HCT116 (cell line): ENCODE measurements around the gene SPTBN1. TPM values are rescaled to one million over a fixed set of nuclear protein-coding genes. Genes with fewer than 3 reads are reported as not detected.

Source experiments
- ATAC-seq: fragments of 200-7000 bp; cut with Tn5 transposase; 2 replicates; pipeline ENCODE4 v1.9.1; 2020; ENCODE audit warnings: mild to moderate bottlenecking, moderate library complexity
- BruUV-seq: library from RNA; stranded (reverse); fragments of 400-500 nt; replicated peaks from 2 replicates; lab custom pipeline; 2021; lab: Mats Ljungman, UMichigan
- CTCF ChIA-PET: fragments of 300-600 bp; sonication (Branson Sonifier 250); formaldehyde crosslinking; loops from one replicate; lab custom pipeline; 2021; ENCODE audit warnings: antibody characterized with exemption; lab: Charles Lee
- POLR2A ChIA-PET: fragments of 300-600, 350-600 bp; sonication (Branson Sonifier 250); formaldehyde crosslinking; loops from one replicate; lab custom pipeline; 2021; ENCODE audit warnings: antibody characterized with exemption; lab: Charles Lee
- RAD21 ChIA-PET, 2 experiments: fragments of 300-600 bp; sonication (Branson Sonifier 250); formaldehyde crosslinking; loops; one replicate each; lab custom pipeline; 2023; ENCODE audit warnings: low total read pairs in 2 of 2; ENCODE audit not compliant: uncharacterized antibody in 2 of 2, unreplicated experiment in 2 of 2, low non-redundant PET in 1 of 2; lab: Charles Lee
- DNase-seq: peaks from one replicate; pipeline ENCODE4 v3.0.0-alpha.2; 2010; ENCODE audit warnings: low read depth, low spot score
- H2AFZ ChIP-seq: fragments of 200-600 bp; shearing (Covaris generic), sonication (generic); 2 replicates; pipeline ENCODE4 v1.6.1; 2017; ENCODE audit warnings: low read depth, mixed run types, mixed read lengths, antibody characterized with exemption, low read length; ENCODE audit not compliant: poor library complexity, severe bottlenecking
- H3K27ac ChIP-seq: 2 replicates; pipeline ENCODE4 v1.5.1; 2012; ENCODE audit warnings: low read depth, low read length
- H3K27me3 ChIP-seq: fragments of 200-600 bp; sonication (generic); 2 replicates; pipeline ENCODE4 v1.6.1; 2016; ENCODE audit warnings: mixed run types, low read length, mixed read lengths; ENCODE audit not compliant: insufficient read depth
- H3K36me3 ChIP-seq, 2 experiments: fragments of 200-500 bp in 1 of 2; fragments of 200-600 bp in 1 of 2; sonication (Bioruptor generic) in 1 of 2; sonication (generic) in 1 of 2; 2 replicates each; pipeline versions ENCODE4 v1.5.1 to v1.6.1; 2014 to 2016; ENCODE audit warnings: low read length in 2 of 2, inconsistent platforms in 1 of 2, mixed read lengths in 1 of 2, mixed run types in 1 of 2; ENCODE audit not compliant: insufficient read depth in 2 of 2, control insufficient read depth in 1 of 2
- H3K4me1 ChIP-seq, 2 experiments: fragments of 200-600 bp in 1 of 2; sonication (generic) in 1 of 2; 2 replicates each; pipeline versions ENCODE4 v1.5.1 to v1.6.1; 2012 to 2017; ENCODE audit warnings: low read length in 2 of 2, inconsistent platforms in 1 of 2, mild to moderate bottlenecking in 1 of 2, mixed read lengths in 1 of 2, mixed run types in 1 of 2, moderate library complexity in 1 of 2; ENCODE audit not compliant: insufficient read depth in 2 of 2, control insufficient read depth in 1 of 2
- H3K4me2 ChIP-seq: fragments of 200-600 bp; sonication (generic); 2 replicates; pipeline ENCODE4 v1.6.1; 2017; ENCODE audit warnings: mixed run types, low read length, mixed read lengths
- H3K4me3 ChIP-seq, 2 experiments: fragments of 200-600 bp in 1 of 2; sonication (generic) in 1 of 2; replicated peaks in 1 of 2; 2 replicates each; pipeline ENCODE4 v1.5.1; 2011 to 2016; ENCODE audit warnings: low read length in 2 of 2, control low read depth in 1 of 2, low read depth in 1 of 2, mild to moderate bottlenecking in 1 of 2, mixed read lengths in 1 of 2, mixed run types in 1 of 2
- H3K79me2 ChIP-seq: fragments of 200-600 bp; sonication (generic); 2 replicates; pipeline ENCODE4 v1.6.1; 2017; ENCODE audit warnings: mild to moderate bottlenecking, mixed run types, low read length, moderate library complexity, mixed read lengths; ENCODE audit not compliant: insufficient read depth
- H3K9ac ChIP-seq: fragments of 200-600 bp; sonication (generic); 2 replicates; pipeline ENCODE4 v1.6.1; 2016; ENCODE audit warnings: low read length, mixed read lengths
- H3K9me2 ChIP-seq: fragments of 200-600 bp; sonication (generic), shearing (Covaris generic); 2 replicates; pipeline ENCODE4 v1.6.1; 2017; ENCODE audit warnings: mixed run types, mild to moderate bottlenecking, moderate library complexity; ENCODE audit not compliant: insufficient read depth
- H3K9me3 ChIP-seq, 2 experiments: fragments of 200-500 bp in 1 of 2; fragments of 200-600 bp in 1 of 2; sonication (Bioruptor generic) in 1 of 2; sonication (generic) in 1 of 2; 2 replicates each; pipeline ENCODE4 v1.6.1; 2014 to 2017; ENCODE audit warnings: low read length in 2 of 2, mixed read lengths in 2 of 2, inconsistent platforms in 1 of 2, low read depth in 1 of 2, mild to moderate bottlenecking in 1 of 2, mixed run types in 1 of 2, moderate library complexity in 1 of 2; ENCODE audit not compliant: control insufficient read depth in 1 of 2, insufficient read depth in 1 of 2
- H4K20me1 ChIP-seq: fragments of 200-600 bp; sonication (generic), shearing (Covaris generic); 2 replicates; pipeline ENCODE4 v1.6.1; 2017; ENCODE audit warnings: mixed run types, mild to moderate bottlenecking, moderate library complexity; ENCODE audit not compliant: insufficient read depth
- ATF3 ChIP-seq: IDR thresholded peaks from 2 replicates; pipeline ENCODE4 v1.6.1; 2012
- CBX3 ChIP-seq: IDR thresholded peaks from 2 replicates; pipeline ENCODE4 v1.6.1; 2012; ENCODE audit warnings: low read depth
- CEBPB ChIP-seq: IDR thresholded peaks from 2 replicates; pipeline ENCODE4 v1.6.1; 2012; ENCODE audit warnings: low read depth
- CTCF ChIP-seq, 3 experiments: fragments of 200-600 bp in 1 of 3; sonication (generic) in 1 of 3; IDR thresholded peaks in 2 of 3; conservative IDR thresholded peaks in 1 of 3; 2 replicates each; pipeline ENCODE4 v1.5.1; 2012 to 2017; ENCODE audit warnings: low read depth in 2 of 3, low read length in 2 of 3, antibody characterized with exemption in 1 of 3, borderline replicate concordance in 1 of 3, control low read depth in 1 of 3, mild to moderate bottlenecking in 1 of 3, mixed read lengths in 1 of 3, mixed run types in 1 of 3, moderate library complexity in 1 of 3; ENCODE audit not compliant: insufficient read depth in 1 of 3
- EGR1 ChIP-seq: IDR thresholded peaks from 2 replicates; pipeline ENCODE4 v1.6.1; 2012; ENCODE audit warnings: low read depth
- ELF1 ChIP-seq: IDR thresholded peaks from 2 replicates; pipeline ENCODE4 v1.6.1; 2012; ENCODE audit warnings: low read depth, borderline replicate concordance
- EZH2phosphoT487 ChIP-seq: fragments of 200-600 bp; IDR thresholded peaks from 2 replicates; pipeline ENCODE4 v1.6.1; 2018; ENCODE audit warnings: antibody characterized with exemption, borderline replicate concordance
- FOSL1 ChIP-seq: IDR thresholded peaks from 2 replicates; pipeline ENCODE4 v1.6.1; 2012; ENCODE audit warnings: low read depth
- JUND ChIP-seq: IDR thresholded peaks from 2 replicates; pipeline ENCODE4 v1.6.1; 2012
- MAX ChIP-seq: IDR thresholded peaks from 2 replicates; pipeline ENCODE4 v1.6.1; 2012
- POLR2A ChIP-seq: IDR thresholded peaks from 2 replicates; pipeline ENCODE4 v1.7.0; 2011; ENCODE audit warnings: borderline replicate concordance; ENCODE audit not compliant: insufficient read depth, insufficient read length; ENCODE audit errors: extremely low read depth
- RAD21 ChIP-seq: IDR thresholded peaks from 2 replicates; pipeline ENCODE4 v1.6.1; 2012; ENCODE audit warnings: low read depth, mild to moderate bottlenecking
- REST ChIP-seq: IDR thresholded peaks from 2 replicates; pipeline ENCODE4 v1.6.1; 2012; ENCODE audit warnings: low read depth
- SIN3A ChIP-seq: IDR thresholded peaks from 2 replicates; pipeline ENCODE4 v1.6.1; 2012; ENCODE audit warnings: low read depth
- SP1 ChIP-seq: IDR thresholded peaks from 2 replicates; pipeline ENCODE4 v1.6.1; 2012; ENCODE audit warnings: low read depth
- SRF ChIP-seq: IDR thresholded peaks from 2 replicates; pipeline ENCODE4 v1.6.1; 2012; ENCODE audit warnings: low read depth
- TCF7L2 ChIP-seq: IDR thresholded peaks from 2 replicates; pipeline ENCODE4 v1.7.0; 2011; ENCODE audit warnings: borderline replicate concordance, inconsistent platforms; ENCODE audit not compliant: insufficient read depth, insufficient read length; ENCODE audit errors: extremely low read depth
- ZBTB33 ChIP-seq: IDR thresholded peaks from 2 replicates; pipeline ENCODE4 v1.6.1; 2011; ENCODE audit warnings: mild to moderate bottlenecking, low read length, moderate library complexity; ENCODE audit not compliant: insufficient replicate concordance; ENCODE audit errors: extremely low read depth
- ZFX ChIP-seq: fragments of 450-650 bp; IDR thresholded peaks from 2 replicates; pipeline ENCODE4 v1.6.1; 2017
- ZNF274 ChIP-seq: fragments of 200-500 bp; sonication (Bioruptor generic); IDR thresholded peaks from 2 replicates; pipeline ENCODE4 v1.6.1; 2014; ENCODE audit warnings: mild to moderate bottlenecking, low read depth, low read length, inconsistent platforms
- intact Hi-C: fragments of 100-400 bp; cut with micrococcal nuclease; formaldehyde crosslinking; loops from 2 replicates; pipeline ENCODE4 v1.10.0; 2022
- total RNA-seq: library from RNA; stranded (reverse); gene quantifications from one replicate; pipeline ENCODE4 v1.2.1, GENCODE V29; 2021; ENCODE audit not compliant: unreplicated experiment

SPTBN1 gene
- total RNA-seq, 1 experiment from 2014 or later: 84.4 TPM

GRCh38 chr2:54603796-54604195 is 147.7 kb downstream of the SPTBN1 start:
- Histone ChIP-seq H3K9ac (no peak overlapping the region), H3K9me2 (no peaks in the 10 kb centered on the region), H3K27me3 (no peaks in the 10 kb centered on the region), H3K4me3 (no peak overlapping the region), H3K27ac (no peak overlapping the region), H3K9me3 (no peaks in the 10 kb centered on the region), H4K20me1 (no peaks in the 10 kb centered on the region), H3K36me3 (no peaks in the 10 kb centered on the region), H3K4me2 (no peak overlapping the region), H2AFZ (no peak overlapping the region), H3K4me1 (peaks cover 0 to 15% of the 10 kb centered on the region in 2 experiments; a peak in 1 of 4 replicates), H3K79me2 (peaks cover 86% of the 10 kb centered on the region)
- intact Hi-C loops: no loop called here
- TF ChIP-seq SIN3A (no peak), EGR1 (no peak), REST (no peak), CEBPB (no peak), CTCF (IDR thresholded peaks at IDR 0.05 in 2 of 3, conservative IDR thresholded peaks at IDR 0.05 in 1 of 3; ENCODE audit: borderline replicate concordance in 1 of 3, insufficient read depth in 1 of 3, low read depth in 2 of 3, low read length in 2 of 3) (no peak), ZBTB33 (no peak), MAX (no peak), SRF (no peak), POLR2A (no peak), CBX3 (no peak), JUND (no peak), SP1 (no peak), RAD21 (no peak), ZNF274 (no peak), ELF1 (no peak), EZH2phosphoT487 (no peak), TCF7L2 (no peak), FOSL1 (no peak), ZFX (no peak), ATF3 (no peak)
- no peak for ATAC-seq
- ChIA-PET CTCF (no interaction called here), POLR2A (no interaction called here), RAD21 (no interaction called here)
- BruUV-seq: no TSS peak
- no peak for DNase-seq
